ENCODE results near the gene GGT6. TPM values are rescaled to one million over a fixed set of nuclear protein-coding genes. Genes with fewer than 3 reads are reported as not detected.
"Not testable (repeated sequence)": the region's sequence is repeated elsewhere in the genome, so short reads cannot be mapped to it uniquely, and the experiment has no call there.

The GGT6 gene
- total RNA-seq, 2 donors from 2014 or later: not detected

GRCh38 chr17:4594406-4594805 is 34.0 kb upstream of the GGT6 start:
- Histone ChIP-seq H3K36me3 (no peaks in the 10 kb centered on the region), H3K27ac (no peak overlapping the region), H3K9me3 (no peaks in the 10 kb centered on the region), H3K4me1 (peaks cover 0 to 34% of the 10 kb centered on the region in 2 donors), H3K27me3 (no peaks in the 10 kb centered on the region), H3K4me3 (no peak overlapping the region)
- no peak for TF ChIP-seq CTCF (IDR thresholded peaks at IDR 0.05)
- no peak for DNase-seq (ENCODE audit: low spot score)

DNA sequence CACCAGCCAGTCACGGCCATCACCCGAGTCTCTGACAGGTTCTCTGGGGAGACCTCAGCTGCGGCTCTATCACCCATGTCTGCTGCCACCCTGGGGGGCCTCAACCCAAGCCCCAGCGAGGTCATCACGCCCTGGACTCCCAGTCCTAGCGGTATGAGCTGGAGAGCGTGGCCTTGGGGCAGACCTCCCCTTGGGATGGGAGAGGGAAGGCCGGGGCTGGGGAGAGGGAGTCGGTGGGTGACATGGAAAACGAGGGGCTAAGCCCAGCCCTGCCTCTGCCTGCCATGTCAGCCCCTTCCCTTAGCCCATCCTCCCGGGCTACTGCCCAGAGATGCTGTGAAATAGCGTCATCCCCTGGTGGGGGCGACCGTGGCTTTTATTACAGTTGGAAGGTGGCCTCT is 32.6 kb upstream of the GGT6 start:
- H3K4me3 ChIP-seq: no peak overlapping the region
- no peaks in the 10 kb centered on the region for H3K9me3 ChIP-seq
- H3K4me1 ChIP-seq: peaks cover 0 to 34% of the 10 kb centered on the region in 2 donors
- H3K27ac ChIP-seq: no peak overlapping the region
- no peaks in the 10 kb centered on the region for H3K27me3 ChIP-seq
- no peaks in the 10 kb centered on the region for H3K36me3 ChIP-seq
- DNase-seq (ENCODE audit: low spot score): no peak
- TF ChIP-seq CTCF (IDR thresholded peaks at IDR 0.05): no peak

DNA sequence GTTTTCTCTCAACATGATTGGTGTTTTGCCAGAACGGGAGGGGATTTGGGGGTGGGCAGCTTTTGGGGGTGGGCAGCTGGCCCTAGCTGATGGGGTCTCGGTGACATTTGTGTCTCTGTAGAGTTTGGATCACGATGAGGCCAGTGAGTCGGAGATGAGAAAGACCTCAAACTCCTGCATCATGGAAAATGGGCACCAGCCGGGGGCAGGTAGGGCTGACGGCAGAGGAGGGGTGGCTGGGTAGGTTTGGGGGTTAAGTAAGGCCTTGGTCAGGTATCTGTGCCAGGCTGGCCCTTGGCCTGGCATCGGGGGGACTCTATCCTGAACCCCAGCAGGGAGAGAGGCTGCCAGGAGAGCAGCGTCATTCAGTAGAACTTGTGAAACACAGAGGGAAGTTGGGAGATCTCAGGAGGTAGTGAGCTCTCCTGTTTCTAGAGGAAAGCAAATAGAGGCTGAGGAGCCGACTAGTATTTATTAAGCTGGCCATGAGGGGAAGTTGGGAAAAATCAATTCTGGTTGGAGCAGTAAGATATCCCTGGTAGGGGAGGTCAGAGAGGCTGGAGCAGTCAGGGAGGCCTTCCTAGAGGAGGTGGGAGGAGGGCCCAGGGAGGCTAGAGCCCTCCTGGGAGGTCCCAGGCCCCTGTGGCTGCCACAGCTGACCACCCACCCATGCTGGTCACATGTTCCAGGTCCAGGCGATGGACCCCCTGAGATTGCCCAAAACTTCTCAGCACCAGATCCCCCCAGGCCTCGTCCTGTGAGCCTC is 32.0 kb upstream of the GGT6 start:
- DNase-seq (ENCODE audit: low spot score): no peak
- H3K4me1 ChIP-seq: peaks cover 0 to 35% of the 10 kb centered on the region in 2 donors
- peak overlapping the region in 1 of 2 donors; percentile 57 for H3K27ac ChIP-seq
- no peaks in the 10 kb centered on the region for H3K36me3 ChIP-seq
- no peaks in the 10 kb centered on the region for H3K27me3 ChIP-seq
- no peak overlapping the region for H3K4me3 ChIP-seq
- no peak for TF ChIP-seq CTCF (IDR thresholded peaks at IDR 0.05)
- H3K9me3 ChIP-seq: no peaks in the 10 kb centered on the region

GRCh38 chr17:4591529-4591928 is 31.2 kb upstream of the GGT6 start:
- H3K4me1 ChIP-seq: peaks cover 0 to 44% of the 10 kb centered on the region in 2 donors
- no peaks in the 10 kb centered on the region for H3K9me3 ChIP-seq
- no peak for DNase-seq (ENCODE audit: low spot score)
- H3K4me3 ChIP-seq: no peak overlapping the region
- peak overlapping the region in 1 of 2 donors; percentile 57 for H3K27ac ChIP-seq
- TF ChIP-seq CTCF (IDR thresholded peaks at IDR 0.05): no peak
- H3K27me3 ChIP-seq: no peaks in the 10 kb centered on the region
- no peaks in the 10 kb centered on the region for H3K36me3 ChIP-seq

DNA sequence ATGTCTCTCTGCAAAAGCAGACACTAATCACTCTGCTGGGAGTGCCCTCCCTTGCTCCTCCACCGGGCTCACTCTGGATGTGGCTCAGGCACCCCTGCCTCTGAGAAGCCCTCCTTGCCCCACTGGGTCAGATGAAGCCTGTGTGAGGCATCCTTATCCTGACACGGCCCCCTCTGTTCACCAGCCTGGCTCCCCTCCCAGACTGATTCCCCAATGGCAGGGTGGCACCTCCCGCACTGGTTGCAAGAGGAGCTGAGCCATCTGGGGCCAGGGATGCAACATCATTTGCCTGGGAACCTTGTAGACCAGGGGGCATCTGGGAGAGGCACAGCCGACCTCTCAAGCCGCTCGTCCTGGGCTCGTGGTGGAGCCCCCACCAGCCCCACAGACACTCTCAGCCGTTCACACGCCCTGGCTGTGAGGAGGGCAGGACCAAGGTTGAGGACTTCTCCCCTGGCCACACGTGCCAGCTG is 30.6 kb upstream of the GGT6 start:
- Histone ChIP-seq H3K9me3 (no peaks in the 10 kb centered on the region), H3K27ac (peak overlapping the region in 1 of 2 donors; percentile 57), H3K27me3 (no peaks in the 10 kb centered on the region), H3K36me3 (no peaks in the 10 kb centered on the region), H3K4me1 (peaks cover 0 to 47% of the 10 kb centered on the region in 2 donors), H3K4me3 (no peak overlapping the region)
- TF ChIP-seq CTCF (IDR thresholded peaks at IDR 0.05): no peak
- no peak for DNase-seq (ENCODE audit: low spot score)

DNA sequence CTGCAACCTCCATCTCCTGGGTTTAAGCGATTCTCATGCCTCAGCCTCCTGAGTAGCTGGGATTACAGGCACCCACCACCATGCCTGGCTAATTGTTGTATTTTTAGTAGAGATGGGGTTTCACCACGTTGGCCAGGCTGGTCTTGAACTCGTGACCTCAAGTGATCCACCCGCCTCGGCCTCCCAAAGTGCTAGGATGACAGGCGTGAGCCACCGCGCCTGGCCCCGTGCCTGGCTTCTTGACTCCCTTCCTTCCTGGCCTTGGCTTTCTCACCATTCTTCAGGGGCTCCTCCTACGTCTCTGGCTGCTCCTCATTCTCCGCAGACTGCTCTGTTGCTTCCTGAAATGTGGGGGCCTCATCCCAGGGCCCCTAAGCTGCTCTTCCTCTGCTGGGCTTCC is 29.7 kb upstream of the GGT6 start:
- H3K9me3 ChIP-seq; H3K4me3 ChIP-seq; DNase-seq (ENCODE audit: low spot score); H3K27me3 ChIP-seq; H3K36me3 ChIP-seq: not testable (repeated sequence)
- Histone ChIP-seq H3K4me1 (peaks cover 0 to 51% of the 10 kb centered on the region in 2 donors), H3K27ac (peak overlapping the region in 1 of 2 donors; percentile 57)
